ENCODE data around the gene RCAN2. TPM values are rescaled to one million over a fixed set of nuclear protein-coding genes. Genes with fewer than 3 reads are reported as not detected.

Gene RCAN2
- total and polyA plus RNA-seq, 8 donors: 2.5 to 35.8 (median 3.1) TPM

DNA sequence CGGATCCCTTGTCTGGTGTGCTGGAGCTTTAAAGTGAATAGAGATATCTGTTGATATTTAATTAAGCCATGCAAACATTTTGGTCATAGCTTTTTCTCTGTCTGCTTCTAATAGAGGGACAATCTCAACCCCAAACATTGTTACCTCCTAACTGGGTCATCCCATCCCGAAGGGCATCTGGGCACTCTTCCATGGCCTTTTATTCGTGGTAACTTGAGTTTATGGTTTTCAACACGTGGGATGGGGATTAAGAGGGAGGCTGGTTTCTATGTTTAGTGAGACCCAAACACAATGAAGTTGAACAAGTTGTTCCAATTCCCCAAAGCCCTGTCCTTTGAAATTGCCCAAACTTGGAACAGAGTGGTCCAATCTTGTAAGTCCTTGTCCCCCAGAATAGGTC, 319.1 kb downstream of the RCAN2 start:
- DNase-seq (no peak), ATAC-seq (no peak)
- Histone ChIP-seq H3K9me3 (no peaks in the 10 kb centered on the region), H3K27me3 (peaks cover 0 to 27% of the 10 kb centered on the region in 2 donors), H3K4me3 (no peak overlapping the region), H3K27ac (no peak overlapping the region), H3K4me1 (peaks cover 0 to 6% of the 10 kb centered on the region in 2 donors), H3K36me3 (no peaks in the 10 kb centered on the region)
- intact Hi-C loops (cut with DNase I): no loop called here
- no peak for TF ChIP-seq CTCF (IDR thresholded peaks at IDR 0.05)

Other genes starting within 250 kb of the RCAN2 start
- 10 to 100 TPM in 1 of 2 donors, 1 to 10 TPM in 1; 4.5 to 11.8 TPM for gene CYP39A1, start 161.4 kb upstream of the RCAN2 start, total RNA-seq
- gene CYP39A1, start 161.4 kb upstream of the RCAN2 start, polyA plus RNA-seq (ENCODE audit: insufficient read length in 6 of 6): 10 to 100 TPM in 3 of 6 donors, 1 to 10 TPM in 3; 8.2 to 11.9 (median 9.8) TPM
- gene SLC25A27, start 161.5 kb upstream of the RCAN2 start, total RNA-seq: 10 to 100 TPM in 1 of 2 donors, 1 to 10 TPM in 1; 8.1 to 12.4 TPM
- gene SLC25A27, start 161.5 kb upstream of the RCAN2 start, polyA plus RNA-seq (ENCODE audit: insufficient read length in 6 of 6): 100 to 1,000 TPM in 4 of 6 donors, 10 to 100 TPM in 2; 88.1 to 140 (median 112) TPM
- under 1 TPM; 0.34 to 0.38 TPM for gene TDRD6, start 196.4 kb upstream of the RCAN2 start, total RNA-seq
- gene TDRD6, start 196.4 kb upstream of the RCAN2 start, polyA plus RNA-seq (ENCODE audit: insufficient read length in 6 of 6): 1 to 10 TPM; 1.1 to 2.2 (median 1.7) TPM
- gene PLA2G7, start 243.9 kb upstream of the RCAN2 start, total RNA-seq: 10 to 100 TPM; 19.6 to 32.1 TPM
- 1 to 10 TPM in 4 of 6 donors, under 1 TPM in 2; 0.88 to 1.3 (median 1.1) TPM for gene PLA2G7, start 243.9 kb upstream of the RCAN2 start, polyA plus RNA-seq (ENCODE audit: insufficient read length in 6 of 6)